B cell (primary cell): ENCODE data around the gene RNF224.

ENCODE experiments used
- EZH2 ChIP-seq: IDR thresholded peaks from 2 replicates; pipeline ENCODE4 v1.6.1; 2012; ENCODE audit warnings: borderline replicate concordance, low read depth, mild to moderate bottlenecking, moderate library complexity, low read length; ENCODE audit not compliant: insufficient read depth, poor library complexity, severe bottlenecking
- TF ChIP-seq, protein P1 (sequence below): fragments of 200-600 bp; IDR thresholded peaks from one replicate; pipeline ENCODE4 v1.8.0; 2022; ENCODE audit warnings: antibody characterized with exemption, mild to moderate bottlenecking

DNA sequence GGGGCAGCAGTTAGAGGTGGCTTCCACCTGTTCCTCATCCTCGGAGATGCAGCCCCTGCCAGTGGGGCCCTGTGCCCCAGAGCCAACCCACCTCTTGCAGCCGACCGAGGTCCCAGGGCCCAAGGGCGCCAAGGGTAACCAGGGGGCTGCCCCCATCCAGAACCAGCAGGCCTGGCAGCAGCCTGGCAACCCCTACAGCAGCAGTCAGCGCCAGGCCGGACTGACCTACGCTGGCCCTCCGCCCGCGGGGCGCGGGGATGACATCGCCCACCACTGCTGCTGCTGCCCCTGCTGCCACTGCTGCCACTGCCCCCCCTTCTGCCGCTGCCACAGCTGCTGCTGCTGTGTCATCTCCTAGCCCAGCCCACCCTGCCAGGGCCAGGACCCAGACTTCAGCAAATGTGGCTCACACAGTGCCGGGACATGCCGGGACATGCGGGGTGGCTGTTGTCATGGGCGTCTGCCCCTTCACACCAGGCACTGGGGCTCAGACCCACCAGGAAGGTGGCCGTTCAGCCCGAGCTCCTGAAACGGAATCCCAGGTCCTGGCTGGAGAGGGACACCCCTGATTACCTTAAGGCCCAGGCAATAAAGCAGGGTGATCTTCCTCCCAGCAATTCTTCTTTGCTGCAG lies 1.5 kb upstream of the RNF224 start:
- TF ChIP-seq, protein P1, sequence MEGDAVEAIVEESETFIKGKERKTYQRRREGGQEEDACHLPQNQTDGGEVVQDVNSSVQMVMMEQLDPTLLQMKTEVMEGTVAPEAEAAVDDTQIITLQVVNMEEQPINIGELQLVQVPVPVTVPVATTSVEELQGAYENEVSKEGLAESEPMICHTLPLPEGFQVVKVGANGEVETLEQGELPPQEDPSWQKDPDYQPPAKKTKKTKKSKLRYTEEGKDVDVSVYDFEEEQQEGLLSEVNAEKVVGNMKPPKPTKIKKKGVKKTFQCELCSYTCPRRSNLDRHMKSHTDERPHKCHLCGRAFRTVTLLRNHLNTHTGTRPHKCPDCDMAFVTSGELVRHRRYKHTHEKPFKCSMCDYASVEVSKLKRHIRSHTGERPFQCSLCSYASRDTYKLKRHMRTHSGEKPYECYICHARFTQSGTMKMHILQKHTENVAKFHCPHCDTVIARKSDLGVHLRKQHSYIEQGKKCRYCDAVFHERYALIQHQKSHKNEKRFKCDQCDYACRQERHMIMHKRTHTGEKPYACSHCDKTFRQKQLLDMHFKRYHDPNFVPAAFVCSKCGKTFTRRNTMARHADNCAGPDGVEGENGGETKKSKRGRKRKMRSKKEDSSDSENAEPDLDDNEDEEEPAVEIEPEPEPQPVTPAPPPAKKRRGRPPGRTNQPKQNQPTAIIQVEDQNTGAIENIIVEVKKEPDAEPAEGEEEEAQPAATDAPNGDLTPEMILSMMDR: no peak
- TF ChIP-seq EZH2: no peak
